Heart left ventricle (tissue), 16 donors: ENCODE measurements around the gene MACROD1. TPM values are rescaled to one million over a fixed set of nuclear protein-coding genes. Genes with fewer than 3 reads are reported as not detected.

ENCODE experiments used
- ATAC-seq, 4 donors: fragments of 200-7000 bp; cut with Tn5 transposase; one replicate each; pipeline ENCODE4 v1.9.1; 2020 to 2022; ENCODE audit warnings: moderate library complexity in 4 of 4, mild to moderate bottlenecking in 3 of 4, moderate number of reproducible peaks in 1 of 4
- DNase-seq, 5 donors: peaks; one replicate each; pipeline ENCODE4 v3.0.0-alpha.2; 2020
- H3K27ac ChIP-seq, 12 donors: fragments of 200-600 bp; sonication (generic) in 4 of 12; one replicate each; pipeline versions ENCODE4 v1.5.0 to v1.8.0; 2016 to 2022; ENCODE audit warnings: mild to moderate bottlenecking in 2 of 12
- H3K27me3 ChIP-seq, 9 donors: fragments of 200-600 bp; sonication (generic) in 2 of 9; one replicate each; pipeline versions ENCODE4 v1.5.1 to v1.8.0; 2016 to 2022; ENCODE audit warnings: mild to moderate bottlenecking in 3 of 9
- H3K36me3 ChIP-seq, 9 donors: fragments of 200-600 bp; sonication (generic) in 2 of 9; one replicate each; pipeline versions ENCODE4 v1.5.0 to v1.8.0; 2018 to 2022; ENCODE audit warnings: mild to moderate bottlenecking in 2 of 9
- H3K4me1 ChIP-seq, 12 donors: fragments of 200-600 bp; sonication (generic) in 4 of 12; one replicate each; pipeline versions ENCODE4 v1.5.0 to v1.8.0; 2016 to 2022; ENCODE audit warnings: mild to moderate bottlenecking in 3 of 12
- H3K4me3 ChIP-seq, 12 donors: fragments of 200-600 bp; sonication (generic) in 4 of 12; one replicate each; pipeline versions ENCODE4 v1.5.0 to v1.8.0; 2017 to 2022; ENCODE audit warnings: mild to moderate bottlenecking in 9 of 12, moderate library complexity in 4 of 12
- H3K9me3 ChIP-seq, 12 donors: fragments of 200-600 bp; sonication (generic) in 4 of 12; one replicate each; pipeline versions ENCODE4 v1.5.0 to v1.8.0; 2016 to 2022; ENCODE audit warnings: mild to moderate bottlenecking in 1 of 12
- CTCF ChIP-seq, 12 donors: fragments of 200-600 bp; sonication (generic) in 4 of 12; IDR thresholded peaks; one replicate each; pipeline versions ENCODE4 v1.5.0 to v1.8.0; 2018 to 2022; ENCODE audit warnings: antibody characterized with exemption in 12 of 12, mild to moderate bottlenecking in 5 of 12
- POLR2A ChIP-seq, 2 donors: fragments of 450-650 bp; IDR thresholded peaks; one replicate each; pipeline ENCODE4 v1.6.1; 2017; ENCODE audit warnings: antibody characterized with exemption in 2 of 2, mild to moderate bottlenecking in 2 of 2, moderate library complexity in 2 of 2
- WGBS, 4 donors: extraction: QIAGEN DNeasy Blood & Tissue Kit in 2 of 4; methylation state at CpG; one replicate each; pipeline versions ENCODE4 v1.1.5 to v1.1.7; 2013 to 2018; 5-methylcytosine and 5-hydroxymethylcytosine counted together
- intact Hi-C, 10 donors: fragments of 100-400 bp; cut with DNase I; formaldehyde crosslinking; loops; one replicate each; pipeline versions ENCODE4 v1.11.1 to v1.14.2; 2022
- polyA plus RNA-seq, 2 donors: library from polyadenylated mRNA; stranded (reverse); fragments of 200-250 nt; gene quantifications; one replicate each; pipeline ENCODE4 v1.2.3, GENCODE V29; 2013
- total RNA-seq, 9 donors: library from RNA; depleted of rRNA in 2 of 9; stranded (reverse); fragments of >200 nt in 2 of 9; fragmentation: NEBNext Ultra II Directional in 3 of 9; extraction: Animal tissue kit (Norgen Biotek cat#: 25700) in 3 of 9; gene quantifications; one replicate each; pipeline versions ENCODE4 v1.1.0 to v1.2.4, GENCODE V29; 2016 to 2023
- donor health status: ischemic (EF 13 %, LVEDD 7.1; RV severe dilation, severe dysfunction).
- donor health status: healthy with polysubstance abuse.
- donor health status: DM: no; HTN: yes; CAD: no.
- donor health status: DM: no; HTN: no; CAD: no.
- donor health status: ischemic (EF 25% LVEDD 6.9; RV normal size, moderate dysfunction).
- donor health status: ischemic (EF 25% LVEDD 5.7; RV mildly dilated, moderate dysfunction).
- donor health status: healthy.
- donor health status: DM: yes; HTN: yes; CAD: no.
- donor health status: ischemic (EF 35%, LVEDD 5.7; RV mildly dilated, moderate dysfunction).
- donor health status: nonischemic (EF 11% LVEDD 7.7; RV severe dilation, severe dysfunction).
- donor health status: DM: yes; HTN: yes; CAD: no.
- donor health status: PGD.
- donor health status: ischemic (EF 29% LVEDD 5.4; RV normal size, mild dysfunction).
- donor health status: nonischemic (EF 23%, LVEDD 6.1; RV moderate dilation, normal function).

MACROD1 gene
- total and polyA plus RNA-seq, 11 donors, result 48.9 to 287 (median 116) TPM

DNA sequence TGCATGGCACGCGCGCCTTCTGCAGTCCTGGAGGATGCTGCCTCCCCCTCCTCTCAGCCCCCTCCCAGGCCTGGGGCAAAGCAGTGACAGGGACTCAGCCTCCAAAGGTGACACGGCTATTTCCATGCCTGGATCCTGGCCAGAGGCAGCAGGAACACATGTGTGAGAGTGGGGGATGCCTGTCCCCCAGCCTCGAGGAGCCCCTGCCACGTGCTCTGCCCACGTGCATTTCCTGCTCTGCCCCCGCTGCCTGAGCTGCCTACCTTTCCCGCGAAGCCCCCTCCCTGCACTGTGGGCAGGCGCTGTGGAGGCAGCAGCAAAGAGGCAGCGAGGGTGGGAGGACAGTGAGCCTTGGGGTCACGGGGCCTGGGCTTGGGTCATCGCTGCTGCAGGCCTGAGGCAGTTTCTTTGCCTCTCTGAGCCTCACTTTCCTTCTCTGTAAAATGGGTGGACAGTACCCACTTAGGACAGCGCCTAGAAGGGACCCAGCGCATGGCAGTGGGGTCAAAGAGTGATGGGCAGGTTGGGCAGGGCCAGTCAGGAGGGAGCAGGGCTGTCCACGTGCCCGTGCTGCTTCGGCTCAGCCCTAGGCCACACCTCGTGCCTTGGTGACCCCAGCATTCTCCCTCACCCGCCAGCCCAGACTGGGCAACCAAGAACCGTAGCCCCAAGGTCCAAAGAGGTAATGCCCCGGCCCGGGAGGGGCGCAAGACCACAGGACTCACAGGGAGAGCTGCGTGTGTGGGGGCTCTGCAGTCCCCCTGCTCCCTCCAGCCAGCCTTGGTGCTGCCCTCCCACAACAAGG lies 81.6 kb downstream of the MACROD1 start:
- H3K36me3 ChIP-seq, result no peaks in the 10 kb centered on the region
- no peak overlapping the region for H3K4me3 ChIP-seq
- intact Hi-C loops, result no loop called here
- H3K27me3 ChIP-seq, result no peaks in the 10 kb centered on the region
- TF ChIP-seq POLR2A (IDR thresholded peaks at IDR 0.05) (no peak), CTCF (IDR thresholded peaks at IDR 0.05) (no peak)
- WGBS, 4 donors, result 80 to 88% (median 84%) methylated on average over 13 to 26 of the region's 26 CpGs
- DNase-seq (peak in 1 of 5 donors; percentile 50), ATAC-seq (peak in 2 of 4 donors; percentile 4 to 21)
- no peak overlapping the region for H3K27ac ChIP-seq
- peaks cover 0 to 27% (median 2%) of the 10 kb centered on the region in 12 donors for H3K4me1 ChIP-seq
- H3K9me3 ChIP-seq, result no peaks in the 10 kb centered on the region

DNA sequence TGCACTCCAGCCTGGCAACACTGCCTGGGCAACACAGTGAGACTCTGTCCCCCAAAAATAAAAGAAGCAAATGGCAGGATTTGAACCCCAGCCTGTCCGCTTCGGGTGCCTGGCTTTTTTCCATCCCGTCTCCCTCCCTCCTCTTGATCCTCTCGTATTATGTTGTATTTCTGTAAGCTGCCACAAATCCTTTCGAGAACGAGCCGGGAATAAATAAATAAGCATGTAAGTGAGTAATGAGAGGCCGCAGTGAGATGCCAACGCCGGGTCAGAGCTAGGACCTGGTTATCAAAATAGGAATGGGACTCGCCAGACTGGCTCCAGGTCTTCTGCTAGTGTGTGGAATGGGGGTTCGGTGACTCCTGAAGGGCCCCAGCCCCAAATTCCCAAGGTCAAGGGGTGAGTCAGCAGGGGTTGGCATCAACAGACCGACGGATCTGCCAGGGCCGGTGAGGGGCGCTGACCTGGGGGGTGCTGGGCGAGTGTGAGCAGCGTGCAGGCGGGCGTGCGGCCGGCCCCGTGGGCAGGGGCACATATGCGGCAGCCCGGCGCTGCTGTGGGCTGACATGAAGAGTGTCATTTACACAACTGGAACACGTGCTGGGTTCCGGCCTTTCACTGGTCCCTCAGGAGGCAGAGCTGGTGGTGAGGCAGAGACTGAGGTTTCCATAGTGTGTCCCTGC lies 82.4 kb downstream of the MACROD1 start:
- intact Hi-C loops, result no loop called here
- H3K4me1 ChIP-seq, result peaks cover 0 to 29% (median 6%) of the 10 kb centered on the region in 12 donors
- H3K27me3 ChIP-seq, result no peaks in the 10 kb centered on the region
- 75 to 91% (median 87%) methylated on average over 27 to 28 of the region's 28 CpGs for WGBS, 4 donors
- DNase-seq (no peak), ATAC-seq (no peak)
- H3K36me3 ChIP-seq, result no peaks in the 10 kb centered on the region
- no peak overlapping the region for H3K27ac ChIP-seq
- TF ChIP-seq CTCF (IDR thresholded peaks at IDR 0.05) (no peak), POLR2A (IDR thresholded peaks at IDR 0.05) (no peak)
- H3K9me3 ChIP-seq, result no peaks in the 10 kb centered on the region
- H3K4me3 ChIP-seq, result no peak overlapping the region

DNA sequence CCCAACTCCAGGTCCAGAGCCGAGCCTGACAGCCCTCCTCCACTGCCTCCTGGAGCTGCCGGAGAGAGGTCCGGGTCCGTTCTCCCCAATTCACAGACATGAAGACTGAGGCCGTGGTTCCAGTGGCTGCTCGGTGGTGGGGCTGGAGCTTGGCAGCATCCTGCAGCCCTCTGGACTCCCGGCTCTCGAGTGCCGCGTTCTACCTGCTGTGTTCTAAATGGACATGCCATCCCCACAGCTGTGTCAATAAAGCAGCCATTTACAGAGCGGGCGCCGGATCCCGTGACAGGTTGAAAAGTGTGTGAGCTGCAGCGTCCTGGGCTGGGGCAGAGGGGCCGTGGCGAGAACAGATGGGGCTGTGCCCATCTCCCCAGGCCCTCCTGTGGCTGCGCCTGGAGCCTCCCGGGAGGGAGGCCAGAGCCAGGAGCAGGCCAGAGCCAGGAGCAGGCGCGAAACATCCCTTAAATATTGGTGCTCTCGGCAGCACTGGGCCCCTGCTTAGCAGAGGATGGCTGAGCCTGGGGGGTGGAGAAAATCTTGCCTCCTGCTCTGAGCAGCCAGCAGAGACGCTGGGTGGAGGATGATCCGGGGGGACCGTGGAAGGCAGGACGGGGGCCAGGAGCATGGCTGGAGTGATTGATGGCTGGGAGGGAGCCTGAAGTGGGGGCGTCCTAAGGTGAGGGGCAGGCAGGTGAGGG lies 84.0 kb downstream of the MACROD1 start:
- Histone ChIP-seq H3K4me1 (peaks cover 0 to 44% (median 12%) of the 10 kb centered on the region in 12 donors), H3K27me3 (no peaks in the 10 kb centered on the region), H3K27ac (no peak overlapping the region), H3K4me3 (no peak overlapping the region), H3K9me3 (no peaks in the 10 kb centered on the region), H3K36me3 (no peaks in the 10 kb centered on the region)
- DNase-seq (no peak), ATAC-seq (no peak)
- 87 to 92% (median 91%) methylated on average over 23 to 27 of the region's 27 CpGs for WGBS, 4 donors
- intact Hi-C loops, result no loop called here
- no peak for TF ChIP-seq CTCF (IDR thresholded peaks at IDR 0.05)

DNA sequence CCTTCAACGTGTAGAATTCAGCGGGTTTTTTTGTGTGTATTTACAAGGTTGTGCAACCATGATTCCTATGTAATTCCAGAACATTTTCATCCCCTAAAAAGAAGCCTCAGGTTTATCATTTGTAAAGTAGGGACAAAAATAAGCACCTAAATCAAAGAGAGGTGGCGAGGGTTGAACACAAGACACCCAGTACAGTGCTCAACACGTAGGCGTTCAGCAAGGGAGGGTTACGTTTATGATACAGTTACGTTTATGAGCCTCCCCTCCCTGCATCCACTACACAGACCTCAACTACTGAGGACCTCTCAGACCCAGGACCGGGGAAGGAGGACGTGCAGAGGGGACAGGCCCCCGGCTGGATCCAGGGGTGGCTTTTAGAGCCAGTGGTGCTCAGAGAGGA lies 85.5 kb downstream of the MACROD1 start:
- H3K4me1 ChIP-seq, result peaks cover 0 to 52% (median 14%) of the 10 kb centered on the region in 12 donors
- intact Hi-C loops, result no loop called here
- DNase-seq (no peak), ATAC-seq (no peak)
- H3K27ac ChIP-seq, result no peak overlapping the region
- no peak overlapping the region for H3K4me3 ChIP-seq
- no peaks in the 10 kb centered on the region for H3K36me3 ChIP-seq
- 90 to 93% (median 92%) methylated on average over 10 of the region's 10 CpGs for WGBS, 4 donors
- no peak for TF ChIP-seq POLR2A (IDR thresholded peaks at IDR 0.05)
- no peak for TF ChIP-seq CTCF (IDR thresholded peaks at IDR 0.05)
- H3K9me3 ChIP-seq, result no peaks in the 10 kb centered on the region
- H3K27me3 ChIP-seq, result no peaks in the 10 kb centered on the region
